Neural progenitor cell (in vitro differentiated cells): ENCODE results near the gene TRH.

Experiments used
- CTCF ChIP-seq: fragments of 200-600 bp; sonication (generic); IDR thresholded peaks from 2 replicates; pipeline ENCODE4 v1.5.1; 2017; ENCODE audit warnings: antibody characterized with exemption, mild to moderate bottlenecking
- EZH2 ChIP-seq: fragments of 200-600 bp; sonication (generic); IDR thresholded peaks from 2 replicates; pipeline ENCODE4 v1.6.1; 2017; ENCODE audit warnings: antibody characterized with exemption, mild to moderate bottlenecking, moderate library complexity
- EZH2phosphoT487 ChIP-seq: fragments of 200-600 bp; sonication (generic); IDR thresholded peaks from 2 replicates; pipeline ENCODE4 v1.6.1; 2017; ENCODE audit warnings: antibody characterized with exemption

DNA sequence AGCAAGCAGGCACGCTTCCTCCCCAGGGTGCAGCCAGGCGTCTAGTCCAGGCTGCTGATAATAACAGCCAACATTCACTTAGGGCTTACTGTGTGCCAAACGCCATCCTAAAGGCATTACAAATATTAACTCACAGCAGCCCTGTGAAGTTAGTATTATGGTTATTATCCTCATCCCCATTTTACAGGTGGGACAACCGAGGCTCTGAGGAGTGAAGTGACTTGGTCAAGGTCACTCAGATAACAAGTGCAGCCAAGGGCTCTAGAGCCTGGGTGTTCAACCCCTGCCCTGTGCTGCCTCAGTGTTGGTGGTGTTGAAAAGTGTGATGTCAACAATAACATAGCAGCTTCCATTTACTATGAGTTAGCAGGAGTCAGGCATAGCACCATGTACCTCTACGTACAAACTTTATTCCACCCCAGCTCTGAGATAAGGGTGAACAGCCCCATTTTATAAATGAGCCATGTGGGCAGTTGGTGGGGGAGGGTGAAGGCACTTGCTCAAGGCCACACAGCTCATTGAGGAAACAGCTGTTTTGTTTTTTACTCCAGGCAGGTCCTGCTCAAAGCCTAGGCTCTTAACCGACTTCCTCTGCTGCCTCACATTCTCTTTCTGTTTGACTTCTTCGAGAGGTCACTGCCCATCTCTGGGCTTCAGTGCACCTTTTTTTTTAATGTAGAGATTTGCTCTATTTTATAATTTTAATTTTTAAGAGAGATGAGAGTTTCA lies 24.0 kb upstream of the TRH start:
- TF ChIP-seq CTCF = no peak
- no peak for TF ChIP-seq EZH2
- TF ChIP-seq EZH2phosphoT487 = no peak
